CD4-positive, alpha-beta T cell treated with Interleukin-1 beta for 1 hour (primary cell): ENCODE measurements around the gene B4GALT2.

Experiments used
- DNase-seq, 2 donors: peaks; one replicate each; pipeline ENCODE4 v3.0.0-alpha.2; 2020 to 2022

B4GALT2 gene

GRCh38 chr1:43946236-43947060, 32.6 kb upstream of the B4GALT2 start, which contains the start of gene IPO13:
IPO13 (plus strand) TSS chr1:43946950; CDS start chr1:43947601, 651 bp downstream.
- DNase-seq, result peak; percentile 95 to 96

- DNase-seq, result no peak
These were observed 31.7 kb upstream of the B4GALT2 start for GRCh38 chr1:43947061-43947873.

GRCh38 chr1:43947874-43948437, 31.1 kb upstream of the B4GALT2 start:
- DNase-seq, result no peak

GRCh38 chr1:43949678-43950077, 29.3 kb upstream of the B4GALT2 start:
- DNase-seq, result no peak

GRCh38 chr1:43951021-43951985, 27.7 kb upstream of the B4GALT2 start:
- no peak for DNase-seq

GRCh38 chr1:43952731-43953346, 26.2 kb upstream of the B4GALT2 start:
- DNase-seq, result no peak

- DNase-seq, result no peak
These were observed 25.6 kb upstream of the B4GALT2 start for GRCh38 chr1:43953361-43953760.

- DNase-seq, result no peak
These were observed 25.0 kb upstream of the B4GALT2 start for GRCh38 chr1:43954036-43954435.

- no peak for DNase-seq
These were observed 22.8 kb upstream of the B4GALT2 start for GRCh38 chr1:43956234-43956633.

- DNase-seq, result no peak
These were observed 21.5 kb upstream of the B4GALT2 start for GRCh38 chr1:43957407-43958040.

- DNase-seq, result no peak
These were observed 20.4 kb upstream of the B4GALT2 start for GRCh38 chr1:43958351-43959255.

- DNase-seq, result no peak
These were observed 18.2 kb upstream of the B4GALT2 start for GRCh38 chr1:43960798-43961197.

- no peak for DNase-seq
These were observed 17.3 kb upstream of the B4GALT2 start for GRCh38 chr1:43961692-43962091.

- DNase-seq, result no peak
These were observed 16.7 kb upstream of the B4GALT2 start for GRCh38 chr1:43962324-43962723.

GRCh38 chr1:43963006-43963405, 16.0 kb upstream of the B4GALT2 start:
- no peak for DNase-seq

GRCh38 chr1:43963890-43964289, 15.1 kb upstream of the B4GALT2 start:
- DNase-seq, result no peak

GRCh38 chr1:43965316-43965715, 13.7 kb upstream of the B4GALT2 start:
- no peak for DNase-seq

GRCh38 chr1:43968348-43968948, 10.6 kb upstream of the B4GALT2 start:
- DNase-seq, result no peak

- no peak for DNase-seq
These were observed 9.6 kb upstream of the B4GALT2 start for GRCh38 chr1:43969416-43969745.
